Measurements from ENCODE around the gene PTPN22.

PTPN22 gene

DNA sequence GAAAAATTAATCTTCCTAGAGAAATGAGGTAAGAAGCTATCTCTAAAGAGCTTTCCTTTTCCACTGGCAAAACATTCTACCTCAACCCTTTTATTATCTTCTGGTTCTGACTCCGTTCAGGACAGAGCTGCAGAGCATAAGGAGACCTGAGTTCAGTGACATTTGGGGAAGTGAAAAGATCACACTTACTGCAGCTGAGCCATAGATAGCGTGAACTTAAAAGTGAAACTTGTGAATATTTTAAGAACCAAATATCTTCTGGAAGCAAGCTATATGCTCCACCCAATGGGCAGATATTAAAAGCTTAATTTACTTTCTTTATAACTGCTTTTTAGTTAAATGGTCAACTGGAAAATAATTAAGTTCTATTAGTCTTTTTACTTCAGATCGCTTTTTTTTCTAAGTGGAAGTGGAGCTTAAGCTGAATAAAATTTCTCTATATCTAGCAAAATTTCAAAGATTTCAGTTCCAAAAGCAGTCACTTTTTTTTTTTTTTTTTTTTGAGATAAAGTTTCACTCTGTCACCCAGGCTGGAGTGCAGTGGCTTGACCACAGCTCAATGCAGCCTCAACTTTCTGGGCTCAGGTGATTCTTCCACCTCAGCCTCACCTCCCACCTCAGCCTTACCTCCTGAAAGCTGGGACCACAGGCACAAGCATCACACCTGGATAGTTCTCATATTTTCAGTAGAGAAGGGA is 11.9 kb downstream of the PTPN22 start:
- TF ChIP-seq, protein P1, sequence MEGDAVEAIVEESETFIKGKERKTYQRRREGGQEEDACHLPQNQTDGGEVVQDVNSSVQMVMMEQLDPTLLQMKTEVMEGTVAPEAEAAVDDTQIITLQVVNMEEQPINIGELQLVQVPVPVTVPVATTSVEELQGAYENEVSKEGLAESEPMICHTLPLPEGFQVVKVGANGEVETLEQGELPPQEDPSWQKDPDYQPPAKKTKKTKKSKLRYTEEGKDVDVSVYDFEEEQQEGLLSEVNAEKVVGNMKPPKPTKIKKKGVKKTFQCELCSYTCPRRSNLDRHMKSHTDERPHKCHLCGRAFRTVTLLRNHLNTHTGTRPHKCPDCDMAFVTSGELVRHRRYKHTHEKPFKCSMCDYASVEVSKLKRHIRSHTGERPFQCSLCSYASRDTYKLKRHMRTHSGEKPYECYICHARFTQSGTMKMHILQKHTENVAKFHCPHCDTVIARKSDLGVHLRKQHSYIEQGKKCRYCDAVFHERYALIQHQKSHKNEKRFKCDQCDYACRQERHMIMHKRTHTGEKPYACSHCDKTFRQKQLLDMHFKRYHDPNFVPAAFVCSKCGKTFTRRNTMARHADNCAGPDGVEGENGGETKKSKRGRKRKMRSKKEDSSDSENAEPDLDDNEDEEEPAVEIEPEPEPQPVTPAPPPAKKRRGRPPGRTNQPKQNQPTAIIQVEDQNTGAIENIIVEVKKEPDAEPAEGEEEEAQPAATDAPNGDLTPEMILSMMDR (IDR thresholded peaks at IDR 0.05; ENCODE audit: low read depth, low read length): no peak
- peak in 1 of 2 donors; percentile 15 for DNase-seq (ENCODE audit: low read depth in 2 of 2)
- no peak overlapping the region for H3K4me3 ChIP-seq (replicated peaks in 1 of 2; ENCODE audit: low read depth in 2 of 2, low read length in 2 of 2)

DNA sequence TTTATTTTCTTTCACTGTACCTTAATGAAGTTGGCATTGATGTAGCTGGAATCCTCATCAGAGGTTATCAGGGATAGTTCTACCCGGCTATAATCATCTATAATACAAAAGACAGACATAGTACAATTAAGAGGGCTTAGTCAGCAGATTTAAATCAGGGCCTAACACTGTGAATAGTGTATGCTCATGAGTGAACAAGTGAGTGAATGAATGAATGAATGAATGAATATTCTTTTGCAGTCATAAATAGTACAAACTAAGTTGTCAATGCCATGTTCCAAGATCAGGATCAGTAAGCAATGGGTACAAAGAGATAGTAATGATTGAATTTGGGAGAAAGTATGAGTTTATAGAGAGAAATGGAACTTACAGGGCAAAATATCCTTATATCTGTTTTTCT is 12.5 kb downstream of the PTPN22 start:
- TF ChIP-seq, protein P1 (IDR thresholded peaks at IDR 0.05; ENCODE audit: low read depth, low read length): no peak
- no peak overlapping the region for H3K4me3 ChIP-seq (replicated peaks in 1 of 2; ENCODE audit: low read depth in 2 of 2, low read length in 2 of 2)
- no peak for DNase-seq (ENCODE audit: low read depth in 2 of 2)

DNA sequence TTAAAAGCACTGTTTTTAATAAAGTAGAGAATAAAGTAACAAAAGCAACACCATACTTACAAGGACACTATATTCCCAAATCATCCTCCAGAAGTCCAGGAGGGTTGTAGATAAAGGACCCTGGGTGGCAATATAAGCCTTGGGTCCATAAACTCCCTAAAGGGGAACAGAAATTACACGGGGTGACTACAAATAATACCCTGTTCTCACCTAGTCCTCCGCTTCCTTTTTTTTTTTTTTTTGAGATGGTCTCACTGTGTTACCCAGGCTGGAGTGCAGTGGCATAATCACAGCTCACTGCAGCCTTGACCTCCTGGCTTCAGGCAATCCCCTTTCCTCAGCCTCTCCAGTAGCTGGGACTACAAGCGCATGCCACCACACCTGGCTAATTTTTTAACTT is 13.1 kb downstream of the PTPN22 start:
- TF ChIP-seq, protein P1 (IDR thresholded peaks at IDR 0.05; ENCODE audit: low read depth, low read length): no peak

DNA sequence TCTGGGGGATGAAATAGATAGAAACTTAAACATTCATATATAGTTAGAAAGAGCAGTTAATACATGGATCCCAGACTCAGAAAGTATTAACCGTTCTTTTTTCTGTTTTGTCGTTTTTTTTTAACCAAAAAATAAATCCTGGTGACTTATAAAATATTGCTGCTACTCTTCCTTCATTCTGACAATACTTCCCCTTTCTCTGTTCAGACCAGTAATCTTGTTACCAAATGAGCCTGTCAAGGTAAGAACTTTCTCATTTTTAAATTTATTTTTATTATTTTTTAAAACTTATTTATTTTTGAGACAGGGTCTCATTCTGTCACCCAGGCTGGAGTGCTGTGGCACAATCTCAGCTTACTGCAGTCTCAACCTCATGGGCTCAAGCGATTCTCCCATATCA is 13.7 kb downstream of the PTPN22 start:
- TF ChIP-seq, protein P1 (IDR thresholded peaks at IDR 0.05; ENCODE audit: low read depth, low read length): no peak
- DNase-seq (ENCODE audit: low read depth in 2 of 2): no peak
- no peak overlapping the region for H3K4me3 ChIP-seq (replicated peaks in 1 of 2; ENCODE audit: low read depth in 2 of 2, low read length in 2 of 2)

More for the DNA sequence above, 13.1 kb downstream of the PTPN22 start:
- H3K4me3 ChIP-seq (replicated peaks in 1 of 2; ENCODE audit: low read depth in 2 of 2, low read length in 2 of 2): no peak overlapping the region
- no peak for DNase-seq (ENCODE audit: low read depth in 2 of 2)

DNA sequence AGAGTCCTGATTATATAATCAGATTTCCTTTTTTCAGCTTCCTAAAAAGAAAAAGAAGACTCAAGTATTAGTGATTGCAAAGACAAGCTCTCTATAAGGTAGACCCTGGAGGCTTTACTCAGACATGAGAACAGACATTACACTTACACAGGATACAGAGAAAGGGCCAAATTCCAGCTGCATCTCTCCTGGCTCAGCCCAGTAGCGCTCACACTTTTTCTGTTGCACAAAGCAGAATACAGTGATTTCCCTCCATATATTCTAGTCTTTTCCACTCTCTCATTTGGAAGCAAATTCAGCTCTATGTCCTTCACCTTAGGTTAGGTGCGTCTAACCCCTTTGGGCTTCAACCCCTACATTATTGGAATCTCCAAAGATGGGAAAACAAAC is 15.1 kb downstream of the PTPN22 start:
- TF ChIP-seq, protein P1 (IDR thresholded peaks at IDR 0.05; ENCODE audit: low read depth, low read length): no peak
- no peak overlapping the region for H3K4me3 ChIP-seq (replicated peaks in 1 of 2; ENCODE audit: low read depth in 2 of 2, low read length in 2 of 2)
- DNase-seq (ENCODE audit: low read depth in 2 of 2): no peak

DNA sequence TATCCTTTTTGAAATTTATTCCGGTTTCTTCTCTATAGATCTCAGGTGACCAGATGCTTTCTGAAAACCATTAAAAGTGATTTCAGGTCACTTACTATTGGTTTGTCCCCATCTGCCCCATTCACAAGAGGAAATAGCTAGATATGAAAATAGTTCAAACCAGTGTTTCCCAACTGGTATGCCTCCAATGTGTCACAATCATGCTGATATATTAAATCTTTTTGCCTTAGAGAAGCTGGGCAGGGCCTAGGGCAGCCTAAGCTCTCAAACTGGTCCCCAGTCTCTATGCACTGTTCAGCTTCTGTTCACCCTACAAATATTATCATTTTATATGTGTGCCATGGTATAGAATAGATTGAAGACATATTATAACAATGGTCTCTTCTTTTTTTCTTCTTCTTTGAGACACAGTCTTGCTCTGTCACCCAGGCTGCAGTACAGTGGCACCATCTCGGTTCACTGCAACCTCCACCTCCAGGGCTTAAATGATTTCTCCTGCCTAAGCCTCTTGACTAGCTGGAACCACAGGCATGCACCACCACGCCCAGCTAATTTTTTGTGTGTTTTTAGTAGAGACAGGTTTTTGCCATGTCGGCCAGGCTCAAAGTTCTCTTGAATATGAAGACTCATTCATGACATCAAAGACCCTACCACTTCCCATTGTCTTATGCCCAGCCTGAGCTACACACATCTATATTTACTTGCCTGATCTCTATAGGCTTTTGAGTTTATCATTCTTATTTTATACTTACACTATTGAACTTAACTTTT is 15.7 kb downstream of the PTPN22 start:
- H3K4me3 ChIP-seq (replicated peaks in 1 of 2; ENCODE audit: low read depth in 2 of 2, low read length in 2 of 2): no peak overlapping the region
- DNase-seq (ENCODE audit: low read depth in 2 of 2): peak in 1 of 2 donors; percentile 23
- TF ChIP-seq, protein P1 (IDR thresholded peaks at IDR 0.05; ENCODE audit: low read depth, low read length): no peak
